HepG2 (cell line): ENCODE results near the gene CX3CR1. TPM values are rescaled to one million over a fixed set of nuclear protein-coding genes. Genes with fewer than 3 reads are reported as not detected.
A peak's percentile ranks its signal among the peaks of the same experiment; 100 is the strongest.

Experiments used
- CBX1 ChIP-seq: IDR thresholded peaks from one replicate; pipeline ENCODE4 v1.6.1; 2016; ENCODE audit warnings: antibody characterized with exemption, low read depth
- DNMT3B ChIP-seq: conservative IDR thresholded peaks from 2 replicates; pipeline ENCODE4 v1.6.1; 2016; ENCODE audit warnings: missing biosample characterization, control low read depth
- ETV6 ChIP-seq: sonication (generic); formaldehyde crosslinking; conservative IDR thresholded peaks from 2 replicates; pipeline ENCODE4 v1.4.0; 2020; ENCODE audit warnings: missing genetic modification reagents
- HDAC2 ChIP-seq: sonication (generic); formaldehyde crosslinking; IDR thresholded peaks from 2 replicates; pipeline ENCODE4 v1.4.0; 2020; ENCODE audit warnings: missing genetic modification reagents
- IRF2 ChIP-seq: IDR thresholded peaks from 2 replicates; pipeline ENCODE4 v1.6.1; 2018; ENCODE audit warnings: missing genetic modification reagents, missing compliant biosample characterization
- KLF11 ChIP-seq: IDR thresholded peaks from 2 replicates; pipeline ENCODE4 v1.6.1; 2016; ENCODE audit warnings: missing compliant biosample characterization
- MXD1 ChIP-seq: sonication (generic); formaldehyde crosslinking; IDR thresholded peaks from 2 replicates; pipeline ENCODE4 v1.4.0; 2020; ENCODE audit warnings: mild to moderate bottlenecking, missing genetic modification reagents
- PLRG1 ChIP-seq: fragments of 450-650 bp; conservative IDR thresholded peaks from 2 replicates; pipeline ENCODE4 v1.6.1; 2016
- PRMT3 ChIP-seq: sonication (generic); formaldehyde crosslinking; IDR thresholded peaks from 2 replicates; pipeline ENCODE4 v1.8.1; 2022; ENCODE audit warnings: low read depth, mild to moderate bottlenecking, moderate library complexity, missing genetic modification reagents, borderline replicate concordance
- SETDB1 ChIP-seq: sonication (generic); formaldehyde crosslinking; IDR thresholded peaks from 2 replicates; pipeline ENCODE4 v1.5.1; 2020; ENCODE audit warnings: missing genetic modification reagents, mild to moderate bottlenecking, borderline replicate concordance
- SP1 ChIP-seq, 2 experiments: fragments of 450-650 bp in 1 of 2; sonication (generic) in 1 of 2; formaldehyde crosslinking in 1 of 2; IDR thresholded peaks; 2 replicates each; pipeline versions ENCODE4 v1.4.0 to v1.6.1; 2016 to 2020; ENCODE audit warnings: missing genetic modification reagents in 1 of 2
- TFAP4 ChIP-seq: sonication (generic); IDR thresholded peaks from 2 replicates; pipeline ENCODE4 v1.6.1; 2016; ENCODE audit warnings: low read depth, borderline replicate concordance
- ZBTB42 ChIP-seq: sonication (generic); formaldehyde crosslinking; IDR thresholded peaks from 2 replicates; pipeline ENCODE4 v1.5.0; 2020; ENCODE audit warnings: mild to moderate bottlenecking, missing genetic modification reagents
- ZFP62 ChIP-seq: sonication (generic); formaldehyde crosslinking; IDR thresholded peaks from 2 replicates; pipeline ENCODE4 v1.4.0; 2020; ENCODE audit warnings: missing genetic modification reagents
- ZNF138 ChIP-seq: sonication (generic); formaldehyde crosslinking; IDR thresholded peaks from 2 replicates; pipeline ENCODE4 v1.5.0; 2020; ENCODE audit warnings: mild to moderate bottlenecking, low read depth, missing genetic modification reagents
- ZNF160 ChIP-seq: sonication (generic); formaldehyde crosslinking; IDR thresholded peaks from 2 replicates; pipeline ENCODE4 v1.8.0; 2022; ENCODE audit warnings: mild to moderate bottlenecking, inconsistent platforms, missing genetic modification reagents
- ZNF225 ChIP-seq: sonication (generic); formaldehyde crosslinking; IDR thresholded peaks from 2 replicates; pipeline ENCODE4 v1.4.0; 2020; ENCODE audit warnings: mild to moderate bottlenecking, missing genetic modification reagents
- ZNF383 ChIP-seq: sonication (generic); formaldehyde crosslinking; IDR thresholded peaks from 2 replicates; pipeline ENCODE4 v1.4.0; 2020; ENCODE audit warnings: missing genetic modification reagents, mild to moderate bottlenecking, borderline replicate concordance
- ZNF577 ChIP-seq: sonication (generic); formaldehyde crosslinking; IDR thresholded peaks from 2 replicates; pipeline ENCODE4 v1.4.0; 2020; ENCODE audit warnings: mild to moderate bottlenecking, low read depth, missing genetic modification reagents, borderline replicate concordance
- ZNF770 ChIP-seq: sonication (generic); formaldehyde crosslinking; IDR thresholded peaks from 2 replicates; pipeline ENCODE4 v1.5.0; 2020; ENCODE audit warnings: mild to moderate bottlenecking, missing genetic modification reagents
- polyA plus RNA-seq, 8 experiments: library from polyadenylated mRNA; depleted of rRNA in 3 of 8; stranded (reverse) in 7 of 8; unstranded in 1 of 8; fragments of >200 nt; fragmentation: Illumina TruSeq in 4 of 8; extraction: Trizol in 4 of 8; gene quantifications; 2 replicates each; pipeline versions ENCODE4 v1.2.1 to v1.2.3, GENCODE V29; 2011 to 2016; ENCODE audit warnings: low read depth in 4 of 8, missing spikeins in 1 of 8, mixed read lengths in 1 of 8; ENCODE audit not compliant: insufficient read depth in 1 of 8
- total RNA-seq, 5 experiments: library from RNA; depleted of rRNA; stranded (reverse); fragments of >200 nt; fragmentation: Illumina TruSeq; extraction: Trizol; gene quantifications; 2 replicates each; pipeline ENCODE4 v1.2.3, GENCODE V29; 2016; ENCODE audit warnings: low read depth in 1 of 5
- TF ChIP-seq, protein P1 (sequence below): sonication (generic); formaldehyde crosslinking; IDR thresholded peaks from 2 replicates; pipeline ENCODE4 v1.8.0; 2022; ENCODE audit warnings: missing genetic modification reagents, low read depth, mild to moderate bottlenecking, borderline replicate concordance
- TF ChIP-seq, protein P2 (sequence below): sonication (generic); formaldehyde crosslinking; IDR thresholded peaks from 2 replicates; pipeline ENCODE4 v1.8.0; 2022; ENCODE audit warnings: missing genetic modification reagents, mild to moderate bottlenecking, moderate library complexity, borderline replicate concordance
- TF ChIP-seq, protein P3 (sequence below): sonication (generic); formaldehyde crosslinking; IDR thresholded peaks from 2 replicates; pipeline ENCODE4 v1.5.1; 2020; ENCODE audit warnings: missing genetic modification reagents, mild to moderate bottlenecking, borderline replicate concordance

Gene CX3CR1
- total and polyA plus RNA-seq, 2 of the 13 experiments (the other 11 are each of a cell fraction or from before 2014, with no cell fraction given): not detected

GRCh38 chr3:39317571-39318169, 37.8 kb upstream of the CX3CR1 start (continued):
- TF ChIP-seq SETDB1 (CRISPR knock-in tag): peak; percentile 96
- TF ChIP-seq ZNF138: no peak
- TF ChIP-seq, protein P1, sequence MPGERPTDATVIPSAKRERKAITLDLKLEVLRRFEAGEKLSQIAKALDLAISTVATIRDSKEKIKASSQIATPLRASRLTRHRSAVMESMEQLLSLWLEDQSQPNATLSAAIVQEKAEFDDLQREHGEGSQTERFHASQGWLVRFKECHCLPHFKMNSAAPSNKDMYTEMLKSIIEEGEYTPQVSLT (CRISPR knock-in tag): no peak
- no peak for TF ChIP-seq ZNF770
- 0 out of 2 replicates have a peak, but pooled peaks have one; percentile 42 for TF ChIP-seq ETV6 (CRISPR knock-in tag)
- no peak for TF ChIP-seq ZNF383 (CRISPR knock-in tag)
- no peak for TF ChIP-seq PLRG1
- TF ChIP-seq ZFP62: no peak
- TF ChIP-seq ZNF577 (CRISPR knock-in tag): no peak
- TF ChIP-seq, protein P2, sequence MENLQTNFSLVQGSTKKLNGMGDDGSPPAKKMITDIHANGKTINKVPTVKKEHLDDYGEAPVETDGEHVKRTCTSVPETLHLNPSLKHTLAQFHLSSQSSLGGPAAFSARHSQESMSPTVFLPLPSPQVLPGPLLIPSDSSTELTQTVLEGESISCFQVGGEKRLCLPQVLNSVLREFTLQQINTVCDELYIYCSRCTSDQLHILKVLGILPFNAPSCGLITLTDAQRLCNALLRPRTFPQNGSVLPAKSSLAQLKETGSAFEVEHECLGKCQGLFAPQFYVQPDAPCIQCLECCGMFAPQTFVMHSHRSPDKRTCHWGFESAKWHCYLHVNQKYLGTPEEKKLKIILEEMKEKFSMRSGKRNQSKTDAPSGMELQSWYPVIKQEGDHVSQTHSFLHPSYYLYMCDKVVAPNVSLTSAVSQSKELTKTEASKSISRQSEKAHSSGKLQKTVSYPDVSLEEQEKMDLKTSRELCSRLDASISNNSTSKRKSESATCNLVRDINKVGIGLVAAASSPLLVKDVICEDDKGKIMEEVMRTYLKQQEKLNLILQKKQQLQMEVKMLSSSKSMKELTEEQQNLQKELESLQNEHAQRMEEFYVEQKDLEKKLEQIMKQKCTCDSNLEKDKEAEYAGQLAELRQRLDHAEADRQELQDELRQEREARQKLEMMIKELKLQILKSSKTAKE (CRISPR knock-in tag): peak; percentile 67; the same call in 1 of the 2 replicates
- TF ChIP-seq MXD1 (CRISPR knock-in tag): no peak
- TF ChIP-seq ZNF225 (CRISPR knock-in tag): no peak
- TF ChIP-seq CBX1: peak; percentile 89
- TF ChIP-seq SP1 (IDR thresholded peaks at IDR 0.05): no peak
- TF ChIP-seq SP1 (CRISPR knock-in tag; IDR thresholded peaks at IDR 0.05): 0 out of 2 replicates have a peak, but pooled peaks have one; percentile 36
- TF ChIP-seq ZNF160 (CRISPR knock-in tag): no peak
- TF ChIP-seq TFAP4: no peak
- no peak for TF ChIP-seq ZBTB42 (CRISPR knock-in tag)
- peak; percentile 92 for TF ChIP-seq HDAC2 (CRISPR knock-in tag)
- TF ChIP-seq KLF11 (CRISPR knock-in tag): no peak; the same call in 1 of the 2 replicates
- peak; percentile 78; the same call in 1 of the 2 replicates for TF ChIP-seq IRF2 (CRISPR knock-in tag)
- no peak for TF ChIP-seq DNMT3B (CRISPR knock-in tag)
- TF ChIP-seq PRMT3 (CRISPR knock-in tag): no peak
- TF ChIP-seq, protein P3, sequence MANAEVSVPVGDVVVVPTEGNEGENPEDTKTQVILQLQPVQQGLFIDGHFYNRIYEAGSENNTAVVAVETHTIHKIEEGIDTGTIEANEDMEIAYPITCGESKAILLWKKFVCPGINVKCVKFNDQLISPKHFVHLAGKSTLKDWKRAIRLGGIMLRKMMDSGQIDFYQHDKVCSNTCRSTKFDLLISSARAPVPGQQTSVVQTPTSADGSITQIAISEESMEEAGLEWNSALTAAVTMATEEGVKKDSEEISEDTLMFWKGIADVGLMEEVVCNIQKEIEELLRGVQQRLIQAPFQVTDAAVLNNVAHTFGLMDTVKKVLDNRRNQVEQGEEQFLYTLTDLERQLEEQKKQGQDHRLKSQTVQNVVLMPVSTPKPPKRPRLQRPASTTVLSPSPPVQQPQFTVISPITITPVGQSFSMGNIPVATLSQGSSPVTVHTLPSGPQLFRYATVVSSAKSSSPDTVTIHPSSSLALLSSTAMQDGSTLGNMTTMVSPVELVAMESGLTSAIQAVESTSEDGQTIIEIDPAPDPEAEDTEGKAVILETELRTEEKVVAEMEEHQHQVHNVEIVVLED: 0 out of 2 replicates have a peak, but pooled peaks have one; percentile 22
